ENCODE results near the gene CFI. TPM values are rescaled to one million over a fixed set of nuclear protein-coding genes. Genes with fewer than 3 reads are reported as not detected.

The CFI gene
- total RNA-seq, 1 donor from 2014 or later, result not detected

DNA sequence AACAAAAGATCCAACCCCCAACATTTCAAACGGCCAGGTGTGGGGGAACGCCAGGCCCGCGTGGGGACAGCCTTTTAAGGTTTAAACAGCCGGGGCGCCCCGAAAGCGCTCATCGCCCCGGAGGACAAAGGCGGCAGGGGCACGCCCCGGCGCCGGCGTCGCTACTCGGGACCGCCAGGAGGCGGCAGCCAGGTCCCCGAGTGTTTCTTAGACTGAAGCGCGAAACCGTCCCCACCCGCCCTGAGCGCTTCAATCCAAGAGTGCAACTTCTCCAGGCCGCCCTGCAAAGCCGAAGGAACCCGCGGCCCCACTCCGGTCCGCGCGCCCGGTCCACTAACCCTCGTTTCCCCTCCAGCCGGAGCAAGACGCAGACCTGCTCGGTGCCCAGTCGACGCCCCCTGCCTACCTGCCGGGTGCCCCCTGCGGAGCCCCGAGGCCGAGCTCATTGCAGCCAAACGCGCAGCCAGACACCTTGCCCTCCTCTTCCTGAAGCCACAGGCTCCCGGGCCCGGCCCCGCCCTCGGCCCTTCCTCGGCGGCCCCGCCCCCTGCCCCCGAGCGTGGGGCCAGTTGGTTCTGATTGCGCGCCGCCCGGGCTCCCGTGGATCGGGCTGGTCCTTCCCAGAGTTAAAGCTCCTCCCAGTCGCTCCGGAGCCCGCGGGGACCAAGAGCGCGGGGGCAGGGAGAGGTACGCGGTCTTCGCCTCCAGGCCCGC is 98.7 kb downstream of the CFI start, which contains the start of gene CASP6:
Gene CASP6, minus strand, starts transcription at position 496 of the 714 bp plus-strand sequence. Its CDS starts 50 bp downstream, at position 446.
- Mint-ChIP-seq H3K27me3 (ENCODE audit: unreplicated experiment) (peaks cover 3% of the 10 kb centered on the region), H3K36me3 (ENCODE audit: unreplicated experiment) (no peaks in the 10 kb centered on the region), H3K4me1 (ENCODE audit: low read depth, unreplicated experiment) (peaks cover 8% of the 10 kb centered on the region), H3K4me3 (ENCODE audit: unreplicated experiment) (peak within 1 kb of the TSS; percentile 90), H3K27ac (ENCODE audit: unreplicated experiment) (peak within 1 kb of the TSS; percentile 85), H3K9me3 (ENCODE audit: unreplicated experiment) (peaks cover 6% of the 10 kb centered on the region)
- DNase-seq, result peak; percentile 82
- TF ChIP-seq, protein P1, sequence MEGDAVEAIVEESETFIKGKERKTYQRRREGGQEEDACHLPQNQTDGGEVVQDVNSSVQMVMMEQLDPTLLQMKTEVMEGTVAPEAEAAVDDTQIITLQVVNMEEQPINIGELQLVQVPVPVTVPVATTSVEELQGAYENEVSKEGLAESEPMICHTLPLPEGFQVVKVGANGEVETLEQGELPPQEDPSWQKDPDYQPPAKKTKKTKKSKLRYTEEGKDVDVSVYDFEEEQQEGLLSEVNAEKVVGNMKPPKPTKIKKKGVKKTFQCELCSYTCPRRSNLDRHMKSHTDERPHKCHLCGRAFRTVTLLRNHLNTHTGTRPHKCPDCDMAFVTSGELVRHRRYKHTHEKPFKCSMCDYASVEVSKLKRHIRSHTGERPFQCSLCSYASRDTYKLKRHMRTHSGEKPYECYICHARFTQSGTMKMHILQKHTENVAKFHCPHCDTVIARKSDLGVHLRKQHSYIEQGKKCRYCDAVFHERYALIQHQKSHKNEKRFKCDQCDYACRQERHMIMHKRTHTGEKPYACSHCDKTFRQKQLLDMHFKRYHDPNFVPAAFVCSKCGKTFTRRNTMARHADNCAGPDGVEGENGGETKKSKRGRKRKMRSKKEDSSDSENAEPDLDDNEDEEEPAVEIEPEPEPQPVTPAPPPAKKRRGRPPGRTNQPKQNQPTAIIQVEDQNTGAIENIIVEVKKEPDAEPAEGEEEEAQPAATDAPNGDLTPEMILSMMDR (IDR thresholded peaks at IDR 0.05; ENCODE audit: partially characterized antibody, unreplicated experiment), result peak; percentile 77

- TF ChIP-seq, protein P1 (IDR thresholded peaks at IDR 0.05; ENCODE audit: partially characterized antibody, unreplicated experiment), result no peak
- peaks cover 8% of the 10 kb centered on the region for H3K4me1 Mint-ChIP-seq (ENCODE audit: low read depth, unreplicated experiment)
- H3K27me3 Mint-ChIP-seq (ENCODE audit: unreplicated experiment), result peaks cover 3% of the 10 kb centered on the region
- peak overlapping the region; percentile 85 for H3K27ac Mint-ChIP-seq (ENCODE audit: unreplicated experiment)
- peaks cover 6% of the 10 kb centered on the region for H3K36me3 Mint-ChIP-seq (ENCODE audit: unreplicated experiment)
- DNase-seq, result no peak
- H3K9me3 Mint-ChIP-seq (ENCODE audit: unreplicated experiment), result peaks cover 6% of the 10 kb centered on the region
- peak overlapping the region; percentile 90 for H3K4me3 Mint-ChIP-seq (ENCODE audit: unreplicated experiment)
Measured at GRCh38 chr4:109701566-109702410, 100.0 kb downstream of the CFI start.

DNA sequence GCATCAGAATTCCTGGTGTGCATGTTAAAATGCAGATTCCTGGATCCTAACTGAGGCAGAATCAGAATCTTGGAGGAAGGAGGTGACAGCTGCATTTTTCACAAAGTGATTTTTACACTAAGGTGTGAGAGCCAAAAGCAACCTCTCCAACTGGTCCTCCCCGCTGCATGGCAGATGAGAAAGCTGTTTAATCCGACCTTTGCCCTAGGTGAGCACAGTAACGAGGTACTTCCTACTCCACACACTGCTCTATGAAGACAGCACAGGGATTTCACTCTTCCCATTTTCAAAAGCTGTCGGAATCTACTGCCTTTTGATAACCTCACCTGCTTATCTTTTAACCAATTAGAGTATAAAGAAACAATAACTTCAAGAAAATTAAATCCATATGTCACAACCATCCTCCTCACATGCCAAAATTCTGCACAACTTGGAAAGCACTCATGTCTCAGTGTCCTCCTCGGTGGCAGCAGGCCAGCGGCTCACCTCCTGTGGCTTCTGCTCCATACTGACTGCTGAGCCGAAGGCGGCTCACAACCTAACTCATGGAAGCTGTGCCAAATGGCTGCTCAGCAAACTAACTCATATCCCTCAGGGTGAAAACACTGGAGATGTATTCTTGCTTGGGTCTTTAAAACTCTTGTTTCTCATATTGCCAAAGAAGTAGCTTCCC is 102.1 kb downstream of the CFI start:
- H3K36me3 Mint-ChIP-seq (ENCODE audit: unreplicated experiment), result peaks cover 6% of the 10 kb centered on the region
- peaks cover 8% of the 10 kb centered on the region for H3K4me1 Mint-ChIP-seq (ENCODE audit: low read depth, unreplicated experiment)
- H3K27me3 Mint-ChIP-seq (ENCODE audit: unreplicated experiment), result peaks cover 3% of the 10 kb centered on the region
- peaks cover 6% of the 10 kb centered on the region for H3K9me3 Mint-ChIP-seq (ENCODE audit: unreplicated experiment)
- H3K27ac Mint-ChIP-seq (ENCODE audit: unreplicated experiment), result no peak overlapping the region
- TF ChIP-seq, protein P1 (IDR thresholded peaks at IDR 0.05; ENCODE audit: partially characterized antibody, unreplicated experiment), result no peak
- no peak for DNase-seq
- H3K4me3 Mint-ChIP-seq (ENCODE audit: unreplicated experiment), result no peak overlapping the region

GRCh38 chr4:109698656-109699055 is 103.1 kb downstream of the CFI start:
- H3K36me3 Mint-ChIP-seq (ENCODE audit: unreplicated experiment), result peaks cover 6% of the 10 kb centered on the region
- H3K27ac Mint-ChIP-seq (ENCODE audit: unreplicated experiment), result no peak overlapping the region
- H3K27me3 Mint-ChIP-seq (ENCODE audit: unreplicated experiment), result no peaks in the 10 kb centered on the region
- peaks cover 6% of the 10 kb centered on the region for H3K9me3 Mint-ChIP-seq (ENCODE audit: unreplicated experiment)
- DNase-seq, result no peak
- TF ChIP-seq, protein P1 (IDR thresholded peaks at IDR 0.05; ENCODE audit: partially characterized antibody, unreplicated experiment), result no peak
- no peak overlapping the region for H3K4me3 Mint-ChIP-seq (ENCODE audit: unreplicated experiment)
- peaks cover 4% of the 10 kb centered on the region for H3K4me1 Mint-ChIP-seq (ENCODE audit: low read depth, unreplicated experiment)
